Activated naive CD4-positive, alpha-beta T cell treated with anti-CD3 and anti-CD28 coated beads, Interleukin-2, amount 10 ng/mL, durations not matched to agents 7 days and 5 days (primary cell): Measurements from ENCODE around the gene KCTD16.

Experiments used
- CTCF ChIA-PET: fragments of 350-600 bp; sonication (Branson Sonifier 250); formaldehyde crosslinking; loops from one replicate; lab custom pipeline; 2021; ENCODE audit warnings: antibody characterized with exemption; lab: Charles Lee
- DNase-seq: peaks from one replicate; pipeline ENCODE4 v3.0.0-alpha.2; 2020
- H3K27ac Mint-ChIP-seq: one replicate; pipeline ENCODE4 v1.8.0; 2021; ENCODE audit warnings: mild to moderate bottlenecking, moderate library complexity, mixed read lengths
- H3K27me3 Mint-ChIP-seq: one replicate; pipeline ENCODE4 v1.8.0; 2021; ENCODE audit warnings: mild to moderate bottlenecking, mixed read lengths
- H3K36me3 Mint-ChIP-seq: one replicate; pipeline ENCODE4 v1.8.0; 2021; ENCODE audit warnings: mixed read lengths
- H3K4me1 Mint-ChIP-seq: one replicate; pipeline ENCODE4 v1.8.0; 2021; ENCODE audit warnings: mixed read lengths
- H3K4me3 Mint-ChIP-seq: one replicate; pipeline ENCODE4 v1.8.0; 2021; ENCODE audit warnings: mild to moderate bottlenecking, moderate library complexity, mixed read lengths
- H3K9me3 Mint-ChIP-seq: one replicate; pipeline ENCODE4 v1.8.0; 2021; ENCODE audit warnings: mixed read lengths

Gene KCTD16

GRCh38 chr5:144170276-144171024 is at the start of gene KCTD16, which contains the start of gene YIPF5:
KCTD16 (plus strand) TSS chr5:144170873.
YIPF5 (minus strand) TSS chr5:144170659; CDS start chr5:144169955, 704 bp downstream.
- CTCF ChIA-PET, result interaction anchor here (0.7 to 1.8 kb wide), 5 partner anchors 11 to 33 kb away, joined by 3 to 6 read pairs (median 4); no protein-coding TSS in a partner anchor
- Mint-ChIP-seq H3K36me3 (peaks cover 23% of the 10 kb centered on the region), H3K27ac (peak within 1 kb of the TSS; percentile 89), H3K4me3 (peak within 1 kb of the TSS; percentile 85), H3K9me3 (no peaks in the 10 kb centered on the region), H3K4me1 (peaks cover 45% of the 10 kb centered on the region), H3K27me3 (peaks cover 4% of the 10 kb centered on the region)
- peak; percentile 98 for DNase-seq

DNA sequence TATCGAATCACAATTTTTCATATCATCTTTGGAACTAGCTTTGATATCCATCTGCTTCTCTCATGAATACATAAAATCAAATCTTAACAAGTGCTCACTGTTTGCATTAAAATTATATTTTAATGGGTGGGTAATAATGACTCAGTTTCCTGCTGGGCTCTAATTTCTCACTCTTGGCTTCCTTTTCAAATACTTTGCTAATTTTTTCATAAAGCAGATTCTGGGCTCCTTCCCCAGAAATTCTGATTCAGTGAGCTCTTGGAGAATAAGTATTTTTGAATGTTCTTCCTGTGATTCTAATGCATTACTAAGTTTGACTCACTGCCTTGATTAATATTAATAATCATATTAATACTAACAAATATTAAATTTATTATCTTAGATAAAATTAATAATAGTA is 49.1 kb upstream of the KCTD16 start:
- CTCF ChIA-PET, result no interaction called here
- Mint-ChIP-seq H3K9me3 (no peaks in the 10 kb centered on the region), H3K27ac (no peak overlapping the region), H3K4me3 (no peak overlapping the region), H3K27me3 (peaks cover 4% of the 10 kb centered on the region), H3K36me3 (no peaks in the 10 kb centered on the region), H3K4me1 (no peaks in the 10 kb centered on the region)
- no peak for DNase-seq

GRCh38 chr5:144122081-144122480 is 48.6 kb upstream of the KCTD16 start:
- no peak for DNase-seq
- no peak overlapping the region for H3K4me3 Mint-ChIP-seq
- peaks cover 4% of the 10 kb centered on the region for H3K27me3 Mint-ChIP-seq
- CTCF ChIA-PET, result no interaction called here
- H3K27ac Mint-ChIP-seq, result no peak overlapping the region
- no peaks in the 10 kb centered on the region for H3K4me1 Mint-ChIP-seq
- no peaks in the 10 kb centered on the region for H3K9me3 Mint-ChIP-seq
- H3K36me3 Mint-ChIP-seq, result no peaks in the 10 kb centered on the region

GRCh38 chr5:144122641-144123040 is 48.0 kb upstream of the KCTD16 start:
- Mint-ChIP-seq H3K4me1 (no peaks in the 10 kb centered on the region), H3K9me3 (no peaks in the 10 kb centered on the region), H3K27ac (no peak overlapping the region), H3K36me3 (no peaks in the 10 kb centered on the region), H3K27me3 (peaks cover 4% of the 10 kb centered on the region), H3K4me3 (no peak overlapping the region)
- CTCF ChIA-PET, result no interaction called here
- no peak for DNase-seq

DNA sequence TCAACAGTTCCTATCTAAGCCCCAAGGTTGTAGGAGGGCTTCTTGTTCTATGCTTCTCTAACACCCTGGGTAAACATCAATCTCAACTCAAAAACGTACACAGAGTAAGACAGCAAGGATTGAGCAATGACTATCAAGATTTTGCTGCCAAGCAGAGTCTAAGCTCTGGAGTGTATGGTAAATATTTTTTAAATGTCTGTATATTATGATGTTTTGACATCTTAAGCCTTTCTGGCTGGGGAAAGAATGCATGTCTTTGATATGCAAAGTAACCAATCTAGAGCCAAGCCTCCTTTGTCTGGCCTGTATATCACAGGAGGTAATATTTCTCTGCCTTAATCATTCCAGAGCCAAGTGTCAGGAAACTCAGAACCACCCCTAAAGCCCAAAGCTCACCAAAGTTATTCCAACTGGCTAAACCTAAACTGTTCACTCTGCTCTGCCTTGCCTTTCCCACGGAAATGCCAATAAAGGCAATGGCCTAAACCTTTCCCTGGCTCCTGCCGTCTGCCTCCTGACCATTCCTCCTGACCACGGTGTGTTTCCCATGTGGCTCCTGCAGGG is 45.4 kb upstream of the KCTD16 start:
- no peak for DNase-seq
- peaks cover 7% of the 10 kb centered on the region for H3K27me3 Mint-ChIP-seq
- no peak overlapping the region for H3K27ac Mint-ChIP-seq
- H3K4me1 Mint-ChIP-seq, result no peaks in the 10 kb centered on the region
- H3K9me3 Mint-ChIP-seq, result no peaks in the 10 kb centered on the region
- no peaks in the 10 kb centered on the region for H3K36me3 Mint-ChIP-seq
- H3K4me3 Mint-ChIP-seq, result no peak overlapping the region
- CTCF ChIA-PET, result no interaction called here

DNA sequence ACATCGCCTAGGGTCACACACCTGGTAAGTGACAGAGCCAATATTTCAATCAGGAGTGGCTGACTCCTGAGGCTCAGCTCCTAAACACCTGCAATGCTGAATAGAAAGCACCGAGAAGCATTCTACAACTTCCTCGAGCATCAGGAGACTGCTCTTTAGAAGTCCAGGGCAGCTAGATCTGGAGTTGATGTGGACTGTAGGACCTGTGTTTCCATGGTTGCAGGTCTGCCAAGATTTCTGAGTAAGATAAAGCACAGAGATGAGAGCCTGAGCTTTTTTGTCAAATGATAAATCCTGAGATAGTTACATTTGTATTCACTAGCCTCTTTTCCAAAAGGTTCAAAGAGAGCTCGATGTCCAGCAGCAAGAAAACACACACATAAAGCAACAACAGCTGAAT is 44.0 kb upstream of the KCTD16 start:
- CTCF ChIA-PET, result no interaction called here
- Mint-ChIP-seq H3K4me3 (no peak overlapping the region), H3K27ac (no peak overlapping the region), H3K36me3 (no peaks in the 10 kb centered on the region), H3K4me1 (no peaks in the 10 kb centered on the region), H3K9me3 (no peaks in the 10 kb centered on the region), H3K27me3 (peaks cover 7% of the 10 kb centered on the region)
- DNase-seq, result no peak

DNA sequence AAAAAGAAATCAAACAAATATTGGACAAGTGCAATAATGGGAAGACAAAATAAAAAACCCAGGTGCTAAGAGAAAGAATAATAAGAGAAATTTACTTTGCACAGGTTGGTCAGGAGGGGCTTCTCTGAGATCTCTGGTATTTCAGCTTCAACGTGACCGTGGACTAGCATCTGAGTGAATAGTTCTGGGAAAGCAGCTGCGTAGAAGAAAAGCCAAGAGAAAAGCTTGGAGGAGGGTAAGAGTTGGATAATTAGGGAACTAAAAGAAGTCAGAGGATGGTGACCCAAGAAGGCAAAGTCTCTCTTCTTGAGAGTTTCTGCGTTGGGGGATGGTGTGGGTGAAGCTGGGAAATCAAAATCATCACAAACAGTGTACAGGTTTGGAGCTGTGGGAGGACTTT is 41.8 kb upstream of the KCTD16 start:
- H3K27ac Mint-ChIP-seq, result no peak overlapping the region
- H3K4me1 Mint-ChIP-seq, result no peaks in the 10 kb centered on the region
- DNase-seq, result no peak
- CTCF ChIA-PET, result no interaction called here
- H3K27me3 Mint-ChIP-seq, result peaks cover 7% of the 10 kb centered on the region
- H3K4me3 Mint-ChIP-seq, result no peak overlapping the region
- H3K9me3 Mint-ChIP-seq, result no peaks in the 10 kb centered on the region
- H3K36me3 Mint-ChIP-seq, result no peaks in the 10 kb centered on the region

- Mint-ChIP-seq H3K27me3 (peaks cover 10% of the 10 kb centered on the region), H3K27ac (no peak overlapping the region), H3K36me3 (no peaks in the 10 kb centered on the region), H3K4me1 (no peaks in the 10 kb centered on the region), H3K4me3 (no peak overlapping the region), H3K9me3 (no peaks in the 10 kb centered on the region)
- no peak for DNase-seq
- CTCF ChIA-PET, result no interaction called here
Observed at GRCh38 chr5:144130306-144130705, 40.4 kb upstream of the KCTD16 start.

DNA sequence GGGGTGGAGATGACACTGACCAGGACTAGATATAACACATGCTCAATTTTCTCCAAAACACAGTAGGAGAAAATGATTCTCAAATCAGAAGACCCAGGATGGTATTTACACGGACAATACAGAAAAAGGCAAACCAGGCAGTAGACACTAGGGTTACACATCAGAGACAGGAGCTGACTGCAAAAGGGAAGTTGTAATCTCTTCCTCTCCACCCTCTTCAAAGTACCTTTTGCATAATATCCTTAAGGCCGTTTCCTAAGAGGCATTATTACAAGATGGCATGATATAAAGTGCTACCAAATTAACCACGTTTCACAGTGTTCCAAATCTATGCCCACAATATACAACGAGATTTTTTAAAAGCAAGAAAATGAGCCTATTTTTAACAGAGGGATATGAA is 39.4 kb upstream of the KCTD16 start:
- Mint-ChIP-seq H3K4me1 (no peaks in the 10 kb centered on the region), H3K27ac (no peak overlapping the region), H3K36me3 (no peaks in the 10 kb centered on the region), H3K27me3 (peaks cover 6% of the 10 kb centered on the region), H3K9me3 (no peaks in the 10 kb centered on the region), H3K4me3 (no peak overlapping the region)
- DNase-seq, result no peak
- CTCF ChIA-PET, result interaction anchor here (1.7 kb wide), 1 partner anchor 10 kb away, joined by 4 read pairs; no protein-coding TSS in a partner anchor

- H3K36me3 Mint-ChIP-seq, result no peaks in the 10 kb centered on the region
- H3K4me1 Mint-ChIP-seq, result no peaks in the 10 kb centered on the region
- no peak for DNase-seq
- no peaks in the 10 kb centered on the region for H3K9me3 Mint-ChIP-seq
- no peak overlapping the region for H3K27ac Mint-ChIP-seq
- CTCF ChIA-PET, result no interaction called here
- no peak overlapping the region for H3K4me3 Mint-ChIP-seq
- H3K27me3 Mint-ChIP-seq, result peaks cover 6% of the 10 kb centered on the region
Observed at GRCh38 chr5:144133050-144133633, 37.5 kb upstream of the KCTD16 start.

DNA sequence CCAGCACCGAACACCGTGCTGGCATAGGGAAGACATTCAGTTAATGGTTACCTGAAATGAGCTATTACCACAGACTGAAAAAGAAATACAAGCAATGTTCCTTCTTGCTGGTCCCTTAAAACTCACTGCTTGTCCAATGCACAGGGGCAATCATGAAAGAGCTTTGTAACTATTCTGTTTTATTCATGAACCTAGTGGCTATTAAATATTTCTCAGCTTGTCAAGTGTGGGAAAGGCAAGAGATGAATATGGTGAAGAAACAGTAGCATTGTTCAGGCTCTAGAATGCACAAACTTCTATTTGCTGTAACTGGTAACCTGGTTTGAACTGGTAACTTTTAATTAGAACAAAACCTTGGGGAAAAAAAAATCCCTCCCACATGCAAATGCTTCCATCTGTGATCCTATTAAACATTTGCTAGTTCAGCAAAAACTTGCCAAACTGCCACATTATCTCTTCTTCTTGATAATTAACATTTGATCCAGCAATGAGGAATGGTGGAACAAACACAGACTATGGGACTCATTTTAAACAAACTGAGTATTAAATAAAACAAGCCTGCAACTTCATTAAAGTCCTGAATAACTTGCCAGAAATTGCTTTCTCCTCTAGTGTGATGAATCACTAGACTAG is 36.4 kb upstream of the KCTD16 start:
- H3K4me3 Mint-ChIP-seq, result no peak overlapping the region
- H3K9me3 Mint-ChIP-seq, result no peaks in the 10 kb centered on the region
- H3K27ac Mint-ChIP-seq, result no peak overlapping the region
- no peaks in the 10 kb centered on the region for H3K36me3 Mint-ChIP-seq
- CTCF ChIA-PET, result no interaction called here
- H3K27me3 Mint-ChIP-seq, result peaks cover 6% of the 10 kb centered on the region
- DNase-seq, result no peak
- H3K4me1 Mint-ChIP-seq, result no peaks in the 10 kb centered on the region

DNA sequence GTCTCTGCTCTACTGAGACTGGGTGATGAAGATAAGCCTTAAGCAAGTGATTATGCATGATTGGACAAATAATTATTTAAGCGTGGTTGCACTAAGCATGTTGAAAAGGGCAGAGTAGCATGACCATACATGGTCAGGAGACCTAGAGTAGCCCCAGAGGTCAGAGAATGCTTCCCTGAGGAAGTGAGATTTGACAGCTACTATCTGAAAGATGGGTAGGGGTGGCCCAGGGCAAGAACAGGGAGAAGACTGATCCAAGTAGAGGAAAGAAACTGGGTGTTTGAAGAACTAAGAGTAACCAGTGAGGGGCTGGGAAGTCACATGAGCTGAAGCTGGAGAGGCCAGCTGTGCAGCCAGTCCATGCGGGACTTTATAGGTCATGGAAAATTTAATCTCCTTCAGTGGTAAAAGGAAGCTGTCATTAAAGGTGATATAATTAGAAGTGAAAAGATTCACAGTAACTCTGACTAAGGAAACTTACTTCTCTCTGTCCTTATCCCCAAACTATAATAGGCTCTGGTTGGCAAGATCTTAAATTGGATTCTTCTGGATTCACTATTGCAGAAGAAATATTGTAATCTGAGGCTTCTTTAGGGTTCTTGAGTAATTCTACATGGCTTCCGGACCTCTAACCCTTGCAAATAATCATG is 35.4 kb upstream of the KCTD16 start:
- Mint-ChIP-seq H3K27ac (no peak overlapping the region), H3K4me1 (no peaks in the 10 kb centered on the region), H3K9me3 (no peaks in the 10 kb centered on the region), H3K27me3 (peaks cover 3% of the 10 kb centered on the region), H3K36me3 (no peaks in the 10 kb centered on the region), H3K4me3 (no peak overlapping the region)
- CTCF ChIA-PET, result interaction anchor here (1.0 kb wide), 1 partner anchor 9 kb away, joined by 3 read pairs; no protein-coding TSS in a partner anchor
- no peak for DNase-seq

GRCh38 chr5:144139586-144139985 is 31.1 kb upstream of the KCTD16 start:
- no peak for DNase-seq
- Mint-ChIP-seq H3K4me3 (no peak overlapping the region), H3K27ac (no peak overlapping the region), H3K4me1 (no peaks in the 10 kb centered on the region), H3K27me3 (peaks cover 11% of the 10 kb centered on the region), H3K36me3 (no peaks in the 10 kb centered on the region), H3K9me3 (no peaks in the 10 kb centered on the region)
- CTCF ChIA-PET, result no interaction called here

- Mint-ChIP-seq H3K27ac (no peak overlapping the region), H3K36me3 (no peaks in the 10 kb centered on the region)
- CTCF ChIA-PET, result interaction anchor here (1.1 to 2.0 kb wide), 3 partner anchors 10 to 52 kb away, joined by 3 to 5 read pairs (median 4); no protein-coding TSS in a partner anchor
Observed at GRCh38 chr5:144141585-144141984, 29.1 kb upstream of the KCTD16 start.

More at GRCh38 chr5:144141585-144141984, 29.1 kb upstream of the KCTD16 start:
- H3K27me3 Mint-ChIP-seq, result peaks cover 8% of the 10 kb centered on the region
- H3K4me1 Mint-ChIP-seq, result no peaks in the 10 kb centered on the region
- no peak for DNase-seq
- H3K9me3 Mint-ChIP-seq, result no peaks in the 10 kb centered on the region
- no peak overlapping the region for H3K4me3 Mint-ChIP-seq
